ENCODE results near the gene CAMTA1.

CAMTA1 gene

DNA sequence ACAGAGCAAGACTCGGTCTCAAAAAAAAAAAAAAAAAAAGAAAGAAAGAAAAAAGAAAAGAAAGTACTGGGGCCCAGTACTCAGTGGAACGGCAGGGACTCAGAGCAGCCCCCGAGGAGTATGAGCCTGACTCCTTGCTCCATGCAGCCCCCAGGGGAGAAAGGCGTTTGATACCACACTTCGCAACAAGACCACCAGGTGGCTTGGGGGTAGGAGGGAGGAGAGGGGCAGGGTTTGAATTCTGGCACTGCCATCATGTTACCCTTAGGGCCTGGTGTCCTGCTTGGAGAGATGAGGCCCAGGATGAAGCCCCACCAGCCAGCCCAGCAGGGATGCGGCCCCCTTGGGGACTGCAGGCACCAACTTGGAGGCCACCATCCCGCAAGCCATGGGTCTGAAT lies 664.5 kb downstream of the CAMTA1 start:
- no peak for DNase-seq (ENCODE audit: low read depth in 2 of 2)

GRCh38 chr1:7450838-7451237 lies 665.6 kb downstream of the CAMTA1 start:
- DNase-seq (ENCODE audit: low read depth in 2 of 2): no peak

DNA sequence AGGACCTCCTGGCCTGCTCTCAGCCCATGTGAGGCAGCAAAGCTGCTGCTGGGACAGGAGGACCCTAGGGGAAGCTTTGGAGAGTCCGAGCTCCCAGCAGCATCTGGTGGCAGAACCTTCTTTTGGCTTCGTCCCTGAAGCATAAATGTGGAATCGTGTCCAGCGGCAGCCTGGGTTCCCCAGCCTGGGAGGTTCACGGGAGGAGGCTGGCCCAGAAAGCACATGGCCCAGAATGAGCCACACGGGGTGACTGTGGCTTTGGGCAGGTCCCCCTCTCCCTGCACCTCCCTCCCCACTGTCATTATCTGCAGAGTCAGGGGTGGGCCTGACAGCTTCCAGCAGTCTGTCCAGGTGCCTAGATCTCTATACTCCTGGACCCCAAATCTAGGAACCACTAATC lies 667.8 kb downstream of the CAMTA1 start:
- DNase-seq (ENCODE audit: low read depth in 2 of 2): no peak

DNA sequence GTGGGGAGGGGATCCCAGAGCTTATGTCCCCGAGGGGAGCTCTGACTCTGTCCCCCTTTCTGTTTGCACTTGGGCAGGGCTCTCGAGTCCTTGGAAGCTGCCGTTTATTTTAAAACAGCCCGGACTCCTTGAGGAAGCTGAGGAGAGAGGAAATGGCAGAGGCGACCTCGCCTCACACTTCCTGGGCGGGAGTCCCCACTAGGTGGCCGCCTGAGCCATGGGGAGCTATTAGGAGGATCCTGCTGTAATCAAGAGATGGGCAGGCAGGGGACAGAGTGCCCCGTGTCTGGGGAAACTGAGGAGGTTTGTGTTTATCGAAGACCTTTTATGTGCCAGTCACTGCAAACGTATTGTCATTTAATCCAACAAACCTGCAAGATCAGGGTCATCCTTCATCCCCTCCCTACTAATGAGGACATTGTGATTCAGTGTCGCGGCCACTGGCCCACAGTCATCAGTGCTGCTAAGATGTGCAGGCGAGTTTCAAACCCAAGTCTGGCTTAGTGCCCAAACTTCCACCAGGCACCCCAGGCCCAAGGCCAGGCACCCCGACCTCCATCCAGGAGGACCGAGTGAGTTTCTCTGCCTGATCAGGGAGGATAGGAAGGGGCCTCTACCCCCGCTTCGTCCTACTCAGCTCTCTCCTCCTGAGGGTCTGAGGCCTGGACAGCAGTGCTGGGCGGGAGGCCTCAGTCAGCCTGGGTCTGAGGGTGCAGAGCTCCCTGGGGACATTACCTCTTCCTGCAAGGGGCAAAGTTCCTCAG lies 669.0 kb downstream of the CAMTA1 start:
- DNase-seq (ENCODE audit: low read depth in 2 of 2): no peak

- no peak for DNase-seq (ENCODE audit: low read depth in 2 of 2)
Observed at GRCh38 chr1:7454895-7455784, 669.9 kb downstream of the CAMTA1 start.

GRCh38 chr1:7455796-7456721 lies 670.8 kb downstream of the CAMTA1 start:
- DNase-seq (ENCODE audit: low read depth in 2 of 2): no peak

DNA sequence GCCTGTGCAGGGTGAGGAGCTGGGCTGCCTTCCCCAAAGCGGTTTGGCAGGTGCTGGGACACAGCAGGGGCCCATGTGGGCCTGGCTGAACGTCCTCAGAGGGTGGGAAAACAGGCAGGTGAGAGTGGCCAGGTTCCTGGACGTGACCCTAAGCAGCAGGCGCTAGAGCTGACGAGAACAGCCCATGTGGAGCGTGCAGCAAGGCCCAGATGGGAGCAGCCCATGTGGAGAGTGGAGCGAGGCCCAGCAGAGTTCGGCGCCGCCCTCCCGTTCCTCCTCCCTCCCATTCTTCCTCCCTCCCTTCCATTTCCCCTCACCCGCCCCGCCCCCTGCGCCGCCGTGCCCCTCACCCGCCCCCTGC lies 671.4 kb downstream of the CAMTA1 start:
- no peak for DNase-seq (ENCODE audit: low read depth in 2 of 2)

- no peak for DNase-seq (ENCODE audit: low read depth in 2 of 2)
Observed at GRCh38 chr1:7457811-7458210, 672.6 kb downstream of the CAMTA1 start.

DNA sequence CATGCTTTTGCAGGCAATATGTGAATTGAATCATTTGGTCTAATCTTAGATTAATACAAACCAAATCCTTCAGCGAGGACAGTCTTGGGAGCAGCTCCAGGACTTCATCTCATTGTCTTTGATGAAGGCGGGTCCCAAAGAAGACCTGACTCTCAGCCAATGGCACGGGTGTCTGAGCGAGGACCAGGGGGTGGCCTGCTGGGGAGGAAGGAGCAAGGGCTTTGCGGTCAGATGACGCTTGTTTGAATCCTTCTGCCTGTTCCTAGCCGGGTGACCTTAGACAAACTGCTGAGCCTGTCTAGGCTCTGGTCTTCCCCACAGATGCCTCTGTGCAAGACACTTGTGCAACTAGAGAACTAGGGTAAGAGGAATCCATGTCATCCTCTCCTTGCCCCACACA lies 673.7 kb downstream of the CAMTA1 start:
- no peak for DNase-seq (ENCODE audit: low read depth in 2 of 2)

GRCh38 chr1:7459914-7460313 lies 674.7 kb downstream of the CAMTA1 start:
- no peak for DNase-seq (ENCODE audit: low read depth in 2 of 2)

DNA sequence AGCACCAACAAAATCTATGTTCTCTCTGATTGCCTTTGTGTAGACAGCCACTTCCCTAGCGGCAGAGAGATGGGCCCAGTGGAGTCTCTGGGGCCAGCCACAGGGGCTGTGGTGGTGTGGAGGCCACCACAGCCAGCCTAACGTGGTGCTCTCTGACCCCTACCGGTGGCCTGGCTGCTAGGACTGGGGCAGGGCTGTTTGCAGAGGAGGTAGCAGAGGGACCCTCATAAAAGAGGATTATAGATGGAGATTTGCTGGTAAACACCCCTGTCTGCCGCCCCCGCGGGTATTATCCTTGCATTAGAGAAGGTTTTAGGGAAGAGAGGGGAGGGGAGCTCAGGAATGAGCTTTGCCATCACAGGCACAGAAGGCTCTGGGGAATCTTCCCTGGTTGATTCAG lies 675.6 kb downstream of the CAMTA1 start:
- DNase-seq (ENCODE audit: low read depth in 2 of 2): no peak

DNA sequence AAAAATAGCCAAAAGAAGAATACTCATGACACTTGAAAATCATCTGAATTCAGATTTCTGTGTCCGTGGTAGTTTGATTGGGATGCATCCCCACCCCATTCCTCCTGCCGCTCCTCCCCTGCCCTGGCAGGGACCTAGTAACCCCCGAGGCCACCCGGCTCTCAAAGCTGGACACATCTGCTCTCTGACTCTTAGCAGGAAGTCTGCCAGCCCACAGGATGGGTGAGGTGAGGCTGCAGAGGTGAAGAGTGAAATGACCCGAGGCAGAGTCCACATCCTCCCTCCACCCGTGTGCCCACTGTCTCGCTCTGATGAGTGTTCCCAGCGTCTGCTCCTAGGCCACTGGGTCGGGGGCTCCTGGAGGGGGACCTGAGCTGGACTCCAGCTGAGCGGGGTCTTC lies 677.4 kb downstream of the CAMTA1 start:
- DNase-seq (ENCODE audit: low read depth in 2 of 2): no peak

GRCh38 chr1:7463526-7463925 lies 678.3 kb downstream of the CAMTA1 start:
- DNase-seq (ENCODE audit: low read depth in 2 of 2): no peak

DNA sequence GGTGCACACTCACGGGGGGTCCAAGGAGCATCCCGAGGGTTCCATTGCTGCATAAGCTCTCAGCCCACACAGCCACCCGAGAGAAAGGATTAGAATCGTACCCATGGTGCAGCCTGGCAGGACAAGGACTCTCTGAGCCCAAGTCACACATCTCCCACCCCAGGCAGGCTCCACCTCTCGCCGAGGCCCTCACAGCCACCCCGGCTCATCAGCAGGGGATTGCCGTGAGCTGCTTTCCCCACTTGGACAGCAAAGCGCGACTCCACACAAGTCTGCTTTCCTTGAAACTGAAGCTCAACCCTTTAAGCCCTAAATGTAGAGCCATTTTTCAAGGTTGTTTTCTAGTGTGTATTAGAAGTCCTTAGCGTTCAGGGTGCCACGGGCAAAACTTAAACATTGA lies 679.5 kb downstream of the CAMTA1 start:
- DNase-seq (ENCODE audit: low read depth in 2 of 2): no peak

GRCh38 chr1:7467476-7468175 lies 682.4 kb downstream of the CAMTA1 start:
- no peak for DNase-seq (ENCODE audit: low read depth in 2 of 2)

DNA sequence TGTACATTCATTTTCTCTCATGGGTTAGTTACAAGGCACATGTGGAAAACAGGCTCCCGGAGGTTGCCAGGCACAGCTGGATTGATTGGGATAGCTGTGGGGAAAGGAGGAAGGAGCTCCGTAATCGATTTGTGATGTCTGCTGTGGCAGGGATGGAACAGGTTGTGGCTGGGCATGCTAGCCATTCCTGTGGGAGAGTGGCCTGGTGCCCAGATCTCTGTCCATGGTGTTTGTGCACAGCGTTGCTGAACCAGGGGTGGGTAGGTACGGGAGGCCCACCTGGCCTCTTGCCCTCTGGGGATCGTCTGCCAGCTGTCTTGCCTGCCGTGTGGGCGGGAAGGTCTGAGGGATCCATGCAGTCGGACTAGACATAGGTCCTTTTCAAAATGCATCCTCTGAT lies 683.0 kb downstream of the CAMTA1 start:
- DNase-seq (ENCODE audit: low read depth in 2 of 2): no peak

DNA sequence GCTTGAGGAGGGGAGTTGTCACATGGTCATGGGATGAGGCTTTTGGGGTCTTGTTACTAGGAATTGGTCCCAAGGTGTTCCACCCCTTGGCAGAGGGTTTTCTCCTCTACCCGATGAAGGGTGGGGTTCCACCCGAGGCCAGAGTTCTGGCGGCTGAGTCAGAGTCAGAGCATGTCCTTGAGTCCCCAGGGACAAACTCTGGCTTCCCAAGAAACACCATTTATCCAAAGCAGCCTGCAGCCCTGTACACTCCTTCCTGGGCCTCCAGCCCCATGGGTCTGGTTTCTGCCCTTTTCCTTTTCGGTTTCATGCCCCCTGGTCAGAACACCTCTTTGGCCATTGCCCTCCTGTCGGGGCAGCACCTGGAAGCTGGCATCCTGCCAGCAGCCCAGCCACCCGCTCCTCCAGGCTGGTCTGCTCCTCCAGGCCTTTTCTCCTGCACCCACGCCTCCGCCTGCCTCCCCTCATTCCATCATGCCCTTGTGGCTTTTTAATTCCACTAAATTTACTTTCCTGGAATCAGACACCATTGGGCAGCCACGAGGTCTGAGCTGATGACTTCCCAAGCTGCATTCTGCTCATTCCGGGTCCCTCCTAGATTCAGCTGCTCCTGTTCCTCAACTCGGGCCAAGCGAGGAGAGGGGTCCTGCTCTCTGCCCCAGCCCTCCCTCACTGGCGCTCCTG lies 684.1 kb downstream of the CAMTA1 start:
- DNase-seq (ENCODE audit: low read depth in 2 of 2): no peak

GRCh38 chr1:7470904-7471638 lies 685.8 kb downstream of the CAMTA1 start:
- peak in 1 of 2 donors; percentile 23 for DNase-seq (ENCODE audit: low read depth in 2 of 2)

- DNase-seq (ENCODE audit: low read depth in 2 of 2): no peak
Observed at GRCh38 chr1:7471836-7472235, 686.6 kb downstream of the CAMTA1 start.

Data from stimulated activated CD4-positive, alpha-beta T cell treated with anti-CD3 and anti-CD28 coated beads, Interleukin-4, amount 100 ng/mL, for 48 hours (primary cell).